ENCODE measurements around the gene IRS1. TPM values are rescaled to one million over a fixed set of nuclear protein-coding genes. Genes with fewer than 3 reads are reported as not detected.

IRS1 gene
- total and polyA plus RNA-seq, 2 experiments from 2014 or later = 10.9 to 25.6 TPM

DNA sequence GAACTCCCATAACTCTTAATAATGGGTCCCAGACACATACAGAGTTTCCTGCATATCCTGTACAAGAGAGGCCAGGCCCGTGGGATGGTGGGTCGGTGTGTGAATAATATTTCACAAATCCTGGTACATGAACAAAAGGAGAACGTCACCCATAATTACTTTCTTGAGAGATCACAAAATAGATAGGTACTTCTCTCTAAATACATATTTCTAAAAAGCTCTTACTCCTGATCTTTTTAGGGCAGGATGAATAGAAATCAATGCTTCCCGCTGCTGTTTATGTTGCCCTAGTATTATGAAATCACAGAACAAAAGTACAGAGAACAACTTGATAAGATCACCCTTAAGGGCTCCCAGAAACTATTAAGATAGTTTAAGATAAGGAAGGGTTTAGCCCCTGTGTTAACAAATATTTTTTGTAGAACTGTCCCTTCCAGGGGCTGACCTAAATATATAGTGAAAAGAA lies 5.4 kb downstream of the IRS1 start:
- Histone ChIP-seq H4K20me1 (ENCODE audit: insufficient read depth, poor library complexity, severe bottlenecking) (peaks cover 18% of the 10 kb centered on the region), H3K9me3 (ENCODE audit: low read depth) (no peaks in the 10 kb centered on the region), H3K9me2 (replicated peaks; ENCODE audit: insufficient read depth) (no peaks in the 10 kb centered on the region), H3K4me3 (peak overlapping the region; percentile 51), H2AFZ (no peak overlapping the region), H3K79me2 (peaks cover 94% of the 10 kb centered on the region), H3K4me1 (ENCODE audit: insufficient read depth) (peaks cover 40% of the 10 kb centered on the region), H3K27me3 (no peaks in the 10 kb centered on the region), H3K4me2 (peak overlapping the region; percentile 83), H3K27ac (peak overlapping the region; percentile 87), H3K36me3 (replicated peaks; ENCODE audit: insufficient read depth, low read depth) (no peaks in the 10 kb centered on the region)
- 4% methylated on average over 4 of the region's 4 CpGs for WGBS (ENCODE audit: low lambda C conversion rate, missing lambda C conversion rate)
- no peak for DNase-seq (ENCODE audit: low spot score)
- TF ChIP-seq EZH2 (IDR thresholded peaks at IDR 0.05; ENCODE audit: borderline replicate concordance) (no peak), EZH2phosphoT487 (IDR thresholded peaks at IDR 0.05; ENCODE audit: low read depth, severe bottlenecking, unreplicated experiment) (no peak)
- TF ChIP-seq, protein P1, sequence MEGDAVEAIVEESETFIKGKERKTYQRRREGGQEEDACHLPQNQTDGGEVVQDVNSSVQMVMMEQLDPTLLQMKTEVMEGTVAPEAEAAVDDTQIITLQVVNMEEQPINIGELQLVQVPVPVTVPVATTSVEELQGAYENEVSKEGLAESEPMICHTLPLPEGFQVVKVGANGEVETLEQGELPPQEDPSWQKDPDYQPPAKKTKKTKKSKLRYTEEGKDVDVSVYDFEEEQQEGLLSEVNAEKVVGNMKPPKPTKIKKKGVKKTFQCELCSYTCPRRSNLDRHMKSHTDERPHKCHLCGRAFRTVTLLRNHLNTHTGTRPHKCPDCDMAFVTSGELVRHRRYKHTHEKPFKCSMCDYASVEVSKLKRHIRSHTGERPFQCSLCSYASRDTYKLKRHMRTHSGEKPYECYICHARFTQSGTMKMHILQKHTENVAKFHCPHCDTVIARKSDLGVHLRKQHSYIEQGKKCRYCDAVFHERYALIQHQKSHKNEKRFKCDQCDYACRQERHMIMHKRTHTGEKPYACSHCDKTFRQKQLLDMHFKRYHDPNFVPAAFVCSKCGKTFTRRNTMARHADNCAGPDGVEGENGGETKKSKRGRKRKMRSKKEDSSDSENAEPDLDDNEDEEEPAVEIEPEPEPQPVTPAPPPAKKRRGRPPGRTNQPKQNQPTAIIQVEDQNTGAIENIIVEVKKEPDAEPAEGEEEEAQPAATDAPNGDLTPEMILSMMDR (IDR thresholded peaks at IDR 0.05; ENCODE audit: poor library complexity) = no peak

DNA sequence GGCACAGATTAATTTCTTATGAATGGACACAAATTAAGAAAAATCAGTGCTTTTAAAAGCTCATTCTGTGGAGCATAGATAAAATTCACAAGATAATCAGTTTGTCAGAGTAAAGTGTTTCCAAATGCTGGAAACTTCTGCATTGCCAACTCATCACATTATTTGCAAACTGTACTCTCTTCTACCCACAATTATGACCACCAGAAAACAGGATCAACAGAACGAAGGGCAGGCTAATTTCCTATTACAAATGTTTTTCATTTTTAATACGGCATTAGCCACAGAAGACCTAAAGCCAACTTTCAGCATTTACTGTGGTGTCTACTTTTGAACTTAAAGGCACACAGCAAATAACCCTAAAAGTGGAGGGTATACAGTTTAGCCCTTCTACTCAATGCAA lies 6.0 kb downstream of the IRS1 start:
- H3K27ac ChIP-seq = peak overlapping the region; percentile 87
- no peaks in the 10 kb centered on the region for H3K9me3 ChIP-seq (ENCODE audit: low read depth)
- no peaks in the 10 kb centered on the region for H3K36me3 ChIP-seq (replicated peaks; ENCODE audit: insufficient read depth, low read depth)
- peak overlapping the region; percentile 83 for H3K4me2 ChIP-seq
- peaks cover 18% of the 10 kb centered on the region for H4K20me1 ChIP-seq (ENCODE audit: insufficient read depth, poor library complexity, severe bottlenecking)
- WGBS (ENCODE audit: low lambda C conversion rate, missing lambda C conversion rate) = 16% methylated on average over 2 of the region's 2 CpGs
- no peaks in the 10 kb centered on the region for H3K27me3 ChIP-seq
- H3K79me2 ChIP-seq = peaks cover 94% of the 10 kb centered on the region
- no peaks in the 10 kb centered on the region for H3K9me2 ChIP-seq (replicated peaks; ENCODE audit: insufficient read depth)
- no peak for DNase-seq (ENCODE audit: low spot score)
- H2AFZ ChIP-seq = no peak overlapping the region
- H3K4me3 ChIP-seq = peak overlapping the region; percentile 51
- H3K4me1 ChIP-seq (ENCODE audit: insufficient read depth) = peaks cover 40% of the 10 kb centered on the region
- TF ChIP-seq EZH2phosphoT487 (IDR thresholded peaks at IDR 0.05; ENCODE audit: low read depth, severe bottlenecking, unreplicated experiment) (no peak), EZH2 (IDR thresholded peaks at IDR 0.05; ENCODE audit: borderline replicate concordance) (no peak)
- TF ChIP-seq, protein P1 (IDR thresholded peaks at IDR 0.05; ENCODE audit: poor library complexity) = no peak

DNA sequence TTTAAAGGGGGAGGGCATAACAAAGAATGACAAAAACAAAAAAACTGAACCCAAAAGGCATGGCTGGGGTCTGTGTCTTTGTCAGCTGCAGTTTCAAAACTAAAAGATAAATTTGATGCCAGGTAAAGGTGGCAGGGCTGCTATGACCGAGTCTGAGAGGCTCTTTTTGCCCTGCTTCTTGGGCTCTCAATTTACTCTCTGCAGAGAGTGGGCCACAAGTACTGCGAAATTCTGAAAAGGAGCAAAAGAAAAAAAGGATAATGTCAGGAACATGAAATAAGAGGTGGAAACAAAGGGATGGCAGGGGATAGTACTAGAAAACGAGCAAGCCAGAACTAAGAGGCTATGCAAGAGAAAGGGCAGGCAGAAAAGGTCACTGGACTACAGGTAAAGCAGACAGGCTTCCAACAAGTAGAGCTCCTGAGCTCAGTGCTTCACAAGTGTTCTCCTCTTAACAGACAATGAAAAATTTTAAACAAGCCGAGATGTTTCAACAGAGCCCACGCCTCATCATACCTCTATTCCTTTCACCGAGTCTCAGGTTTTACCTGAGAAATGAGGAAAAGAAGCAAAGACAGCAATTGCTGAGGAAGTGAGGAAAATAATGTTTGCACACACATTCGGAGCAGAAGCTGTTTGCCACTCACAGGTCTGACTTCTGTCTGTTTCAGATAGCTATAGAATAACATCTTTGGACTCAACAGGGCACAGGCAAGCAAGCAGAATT lies 7.3 kb downstream of the IRS1 start:
- Histone ChIP-seq H3K36me3 (replicated peaks; ENCODE audit: insufficient read depth, low read depth) (no peaks in the 10 kb centered on the region), H3K4me3 (peak overlapping the region; percentile 51), H3K4me2 (peak overlapping the region; percentile 83), H3K27ac (peak overlapping the region; percentile 87), H3K79me2 (peaks cover 94% of the 10 kb centered on the region), H3K9me2 (replicated peaks; ENCODE audit: insufficient read depth) (no peaks in the 10 kb centered on the region), H4K20me1 (ENCODE audit: insufficient read depth, poor library complexity, severe bottlenecking) (peaks cover 15% of the 10 kb centered on the region), H3K27me3 (no peaks in the 10 kb centered on the region), H3K9me3 (ENCODE audit: low read depth) (no peaks in the 10 kb centered on the region), H3K4me1 (ENCODE audit: insufficient read depth) (peaks cover 36% of the 10 kb centered on the region), H2AFZ (peak overlapping the region; percentile 24)
- WGBS (ENCODE audit: low lambda C conversion rate, missing lambda C conversion rate) = 12% methylated on average over 7 of the region's 7 CpGs
- DNase-seq (ENCODE audit: low spot score) = peak; percentile 19
- TF ChIP-seq, protein P1 (IDR thresholded peaks at IDR 0.05; ENCODE audit: poor library complexity) = no peak
- TF ChIP-seq EZH2 (IDR thresholded peaks at IDR 0.05; ENCODE audit: borderline replicate concordance) = no peak
- no peak for TF ChIP-seq EZH2phosphoT487 (IDR thresholded peaks at IDR 0.05; ENCODE audit: low read depth, severe bottlenecking, unreplicated experiment)

All from hepatocyte (in vitro differentiated cells).